22Rv1 (cell line): ENCODE measurements around the gene CCDC78.

Source experiments
- ZFX ChIP-seq: fragments of 450-650 bp; IDR thresholded peaks from 2 replicates; pipeline ENCODE4 v1.6.1; 2017; ENCODE audit warnings: antibody characterized with exemption, borderline replicate concordance
- TF ChIP-seq, protein P1 (sequence below): fragments of 450-650 bp; IDR thresholded peaks from 2 replicates; pipeline ENCODE4 v1.5.1; 2017; ENCODE audit warnings: mild to moderate bottlenecking

GRCh38 chr16:775236-775796 lies 49.1 kb upstream of the CCDC78 start:
- TF ChIP-seq, protein P1, sequence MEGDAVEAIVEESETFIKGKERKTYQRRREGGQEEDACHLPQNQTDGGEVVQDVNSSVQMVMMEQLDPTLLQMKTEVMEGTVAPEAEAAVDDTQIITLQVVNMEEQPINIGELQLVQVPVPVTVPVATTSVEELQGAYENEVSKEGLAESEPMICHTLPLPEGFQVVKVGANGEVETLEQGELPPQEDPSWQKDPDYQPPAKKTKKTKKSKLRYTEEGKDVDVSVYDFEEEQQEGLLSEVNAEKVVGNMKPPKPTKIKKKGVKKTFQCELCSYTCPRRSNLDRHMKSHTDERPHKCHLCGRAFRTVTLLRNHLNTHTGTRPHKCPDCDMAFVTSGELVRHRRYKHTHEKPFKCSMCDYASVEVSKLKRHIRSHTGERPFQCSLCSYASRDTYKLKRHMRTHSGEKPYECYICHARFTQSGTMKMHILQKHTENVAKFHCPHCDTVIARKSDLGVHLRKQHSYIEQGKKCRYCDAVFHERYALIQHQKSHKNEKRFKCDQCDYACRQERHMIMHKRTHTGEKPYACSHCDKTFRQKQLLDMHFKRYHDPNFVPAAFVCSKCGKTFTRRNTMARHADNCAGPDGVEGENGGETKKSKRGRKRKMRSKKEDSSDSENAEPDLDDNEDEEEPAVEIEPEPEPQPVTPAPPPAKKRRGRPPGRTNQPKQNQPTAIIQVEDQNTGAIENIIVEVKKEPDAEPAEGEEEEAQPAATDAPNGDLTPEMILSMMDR, result no peak
- TF ChIP-seq ZFX, result no peak
